Fibroblast of lung (primary cell): Measurements from ENCODE around the gene ZBTB22.

Source experiments
- EZH2 ChIP-seq: IDR thresholded peaks from 2 replicates; pipeline ENCODE4 v1.5.1; 2012; ENCODE audit warnings: low read length, control low read depth, mild to moderate bottlenecking; ENCODE audit errors: missing control alignments
- TF ChIP-seq, protein P1 (sequence below), 2 donors: IDR thresholded peaks in 1 of 2; conservative IDR thresholded peaks in 1 of 2; 1 replicate in 1 of 2; 2 replicates in 1 of 2; pipeline ENCODE4 v1.5.1; 2011 to 2012; ENCODE audit warnings: low read length in 2 of 2, control low read depth in 1 of 2, inconsistent platforms in 1 of 2, low read depth in 1 of 2, mild to moderate bottlenecking in 1 of 2

- TF ChIP-seq EZH2: no peak
- TF ChIP-seq, protein P1, sequence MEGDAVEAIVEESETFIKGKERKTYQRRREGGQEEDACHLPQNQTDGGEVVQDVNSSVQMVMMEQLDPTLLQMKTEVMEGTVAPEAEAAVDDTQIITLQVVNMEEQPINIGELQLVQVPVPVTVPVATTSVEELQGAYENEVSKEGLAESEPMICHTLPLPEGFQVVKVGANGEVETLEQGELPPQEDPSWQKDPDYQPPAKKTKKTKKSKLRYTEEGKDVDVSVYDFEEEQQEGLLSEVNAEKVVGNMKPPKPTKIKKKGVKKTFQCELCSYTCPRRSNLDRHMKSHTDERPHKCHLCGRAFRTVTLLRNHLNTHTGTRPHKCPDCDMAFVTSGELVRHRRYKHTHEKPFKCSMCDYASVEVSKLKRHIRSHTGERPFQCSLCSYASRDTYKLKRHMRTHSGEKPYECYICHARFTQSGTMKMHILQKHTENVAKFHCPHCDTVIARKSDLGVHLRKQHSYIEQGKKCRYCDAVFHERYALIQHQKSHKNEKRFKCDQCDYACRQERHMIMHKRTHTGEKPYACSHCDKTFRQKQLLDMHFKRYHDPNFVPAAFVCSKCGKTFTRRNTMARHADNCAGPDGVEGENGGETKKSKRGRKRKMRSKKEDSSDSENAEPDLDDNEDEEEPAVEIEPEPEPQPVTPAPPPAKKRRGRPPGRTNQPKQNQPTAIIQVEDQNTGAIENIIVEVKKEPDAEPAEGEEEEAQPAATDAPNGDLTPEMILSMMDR (conservative IDR thresholded peaks at IDR 0.05 in 1 of 2, IDR thresholded peaks at IDR 0.05 in 1 of 2; ENCODE audit: low read depth in 1 of 2, low read length in 2 of 2): peak; percentile 41 to 58
Measured at GRCh38 chr6:33344701-33345697, 27.5 kb upstream of the ZBTB22 start.
